Daoy (cell line): ENCODE data around the gene CFAP410. TPM values are rescaled to one million over a fixed set of nuclear protein-coding genes. Genes with fewer than 3 reads are reported as not detected.
A peak's percentile ranks its signal among the peaks of the same experiment; 100 is the strongest.
"Not testable (repeated sequence)": the region's sequence is repeated elsewhere in the genome, so short reads cannot be mapped to it uniquely, and the experiment has no call there.

ENCODE experiments used
- DNase-seq: peaks from one replicate; pipeline ENCODE4 v3.0.0-alpha.2; 2015; ENCODE audit warnings: low read depth
- total RNA-seq: library from RNA; depleted of rRNA; stranded (reverse); fragments of >200 nt; shearing (Covaris generic); gene quantifications from 2 replicates; pipeline ENCODE4 v1.2.3, GENCODE V29; 2014

The CFAP410 gene
- total RNA-seq, 1 experiment from 2014 or later: 23.5 TPM

- no peak for DNase-seq
Measured at GRCh38 chr21:44351535-44352252, 12.5 kb upstream of the CFAP410 start.

- no peak for DNase-seq
Measured at GRCh38 chr21:44350773-44351481, 11.7 kb upstream of the CFAP410 start.

GRCh38 chr21:44349847-44350772 lies 10.9 kb upstream of the CFAP410 start:
- no peak for DNase-seq

- no peak for DNase-seq
Measured at GRCh38 chr21:44349416-44349846, 10.2 kb upstream of the CFAP410 start.

GRCh38 chr21:44348861-44349260 lies 9.7 kb upstream of the CFAP410 start:
- DNase-seq: no peak

- no peak for DNase-seq
Measured at GRCh38 chr21:44347911-44348451, 8.8 kb upstream of the CFAP410 start.

- DNase-seq: no peak
Measured at GRCh38 chr21:44345495-44345894, 6.3 kb upstream of the CFAP410 start.

GRCh38 chr21:44344541-44345183 lies 5.5 kb upstream of the CFAP410 start:
- no peak for DNase-seq

GRCh38 chr21:44342981-44343380 lies 3.8 kb upstream of the CFAP410 start:
- not testable (repeated sequence) for DNase-seq

GRCh38 chr21:44341726-44342458 lies 2.7 kb upstream of the CFAP410 start:
- not testable (repeated sequence) for DNase-seq

GRCh38 chr21:44337941-44338895 lies 972 bp downstream of the CFAP410 start:
- DNase-seq: peak; percentile 57

- DNase-seq: no peak
Measured at GRCh38 chr21:44337449-44337848, 1.7 kb downstream of the CFAP410 start.

- no peak for DNase-seq
Measured at GRCh38 chr21:44335266-44336059, 3.7 kb downstream of the CFAP410 start.

GRCh38 chr21:44334329-44335030 lies 4.7 kb downstream of the CFAP410 start:
- peak; percentile 49 for DNase-seq

- no peak for DNase-seq
Measured at GRCh38 chr21:44333509-44334328, 5.5 kb downstream of the CFAP410 start.

- no peak for DNase-seq
Measured at GRCh38 chr21:44332965-44333364, 6.2 kb downstream of the CFAP410 start.

GRCh38 chr21:44332383-44332782 lies 6.8 kb downstream of the CFAP410 start:
- DNase-seq: no peak
